ENCODE results near the gene RASA4B.
"Not testable (repeated sequence)": the region's sequence is repeated elsewhere in the genome, so short reads cannot be mapped to it uniquely, and the experiment has no call there.

The RASA4B gene

DNA sequence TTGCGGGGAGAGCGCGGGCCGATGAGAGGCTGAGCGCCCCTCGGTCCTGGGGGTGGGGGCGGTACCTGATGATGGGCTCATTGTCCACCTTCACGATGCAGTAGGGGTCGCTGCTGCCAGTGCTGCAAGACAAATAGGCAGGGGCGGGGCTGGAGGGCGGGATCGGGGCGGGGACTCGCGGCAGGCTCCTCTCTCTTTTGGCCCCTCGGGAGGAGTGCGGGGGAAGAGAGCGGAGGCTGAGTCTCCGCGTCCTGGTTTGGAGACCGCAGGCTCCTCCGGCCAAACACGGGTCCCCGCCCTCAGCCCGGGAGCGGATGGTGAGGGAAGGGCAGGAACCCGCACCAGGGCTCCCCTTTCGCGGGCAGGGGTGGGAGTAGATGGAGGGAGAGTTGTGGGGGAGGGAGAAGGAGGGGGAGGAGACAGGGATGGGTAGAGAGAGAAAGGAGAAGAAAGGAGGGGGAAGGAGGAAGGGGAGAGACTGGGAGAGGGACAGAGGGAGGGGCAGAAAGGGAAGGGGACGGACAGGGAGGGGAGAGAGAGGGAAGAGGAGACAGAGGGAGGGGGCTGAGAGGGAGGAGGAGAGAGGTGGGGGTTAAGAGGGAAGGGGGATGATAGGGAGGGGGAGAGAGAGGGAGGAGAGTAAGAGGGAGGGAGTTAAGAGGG, 5.6 kb downstream of the RASA4B start:
- DNase-seq: not testable (repeated sequence)

DNA sequence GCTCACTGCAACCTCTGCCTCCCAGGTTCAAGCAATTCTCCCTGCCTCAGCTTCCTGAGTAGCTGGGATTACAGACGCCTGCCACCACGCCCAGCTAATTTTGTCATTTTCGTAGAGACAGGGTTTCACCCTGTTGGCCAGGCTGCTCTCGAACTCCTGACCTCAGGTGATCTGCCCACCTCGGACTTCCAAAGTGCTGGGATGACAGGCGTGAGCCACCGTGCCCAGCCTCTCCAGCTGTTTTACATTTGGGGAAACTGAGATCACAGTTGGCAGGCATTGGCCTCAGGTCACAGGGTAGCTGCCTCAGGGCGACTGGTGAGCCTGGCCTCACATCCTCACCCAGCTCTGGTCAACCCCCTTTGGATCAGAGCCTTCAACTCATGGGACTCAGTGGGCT, 7.0 kb downstream of the RASA4B start:
- not testable (repeated sequence) for DNase-seq

DNA sequence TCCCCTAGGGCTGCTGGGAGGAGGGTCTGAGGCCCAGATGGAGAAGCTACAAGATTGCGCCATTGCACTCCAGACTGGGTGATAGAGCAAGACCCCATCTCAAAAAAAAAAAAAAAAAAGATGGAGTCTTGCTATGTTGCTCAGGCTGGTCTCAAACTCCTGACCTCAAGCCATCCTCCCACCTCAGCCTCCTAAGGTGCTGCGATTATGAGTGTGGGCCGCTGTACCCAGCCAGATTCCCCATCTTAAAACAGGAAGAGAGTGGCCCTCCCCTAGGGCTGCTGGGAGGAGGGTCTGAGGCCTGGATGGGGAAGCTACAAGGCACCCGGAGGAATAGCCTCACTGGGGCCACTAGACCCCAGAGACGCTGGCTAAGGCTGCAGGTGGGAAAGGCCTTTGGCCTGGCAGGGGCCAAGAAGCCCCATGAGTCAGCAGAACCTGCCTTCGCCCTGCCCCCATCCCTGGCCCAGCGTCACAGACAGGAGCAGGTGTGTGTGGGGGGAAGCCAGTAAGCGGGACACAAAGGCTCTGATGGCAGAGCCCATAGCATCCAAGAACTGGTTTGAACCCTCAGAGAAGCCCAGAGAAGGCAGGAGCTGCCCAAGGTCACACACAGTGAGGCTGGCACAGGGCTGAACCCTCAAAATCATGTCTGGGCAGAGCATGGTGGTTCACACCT, 10.0 kb downstream of the RASA4B start:
- DNase-seq: not testable (repeated sequence)

DNA sequence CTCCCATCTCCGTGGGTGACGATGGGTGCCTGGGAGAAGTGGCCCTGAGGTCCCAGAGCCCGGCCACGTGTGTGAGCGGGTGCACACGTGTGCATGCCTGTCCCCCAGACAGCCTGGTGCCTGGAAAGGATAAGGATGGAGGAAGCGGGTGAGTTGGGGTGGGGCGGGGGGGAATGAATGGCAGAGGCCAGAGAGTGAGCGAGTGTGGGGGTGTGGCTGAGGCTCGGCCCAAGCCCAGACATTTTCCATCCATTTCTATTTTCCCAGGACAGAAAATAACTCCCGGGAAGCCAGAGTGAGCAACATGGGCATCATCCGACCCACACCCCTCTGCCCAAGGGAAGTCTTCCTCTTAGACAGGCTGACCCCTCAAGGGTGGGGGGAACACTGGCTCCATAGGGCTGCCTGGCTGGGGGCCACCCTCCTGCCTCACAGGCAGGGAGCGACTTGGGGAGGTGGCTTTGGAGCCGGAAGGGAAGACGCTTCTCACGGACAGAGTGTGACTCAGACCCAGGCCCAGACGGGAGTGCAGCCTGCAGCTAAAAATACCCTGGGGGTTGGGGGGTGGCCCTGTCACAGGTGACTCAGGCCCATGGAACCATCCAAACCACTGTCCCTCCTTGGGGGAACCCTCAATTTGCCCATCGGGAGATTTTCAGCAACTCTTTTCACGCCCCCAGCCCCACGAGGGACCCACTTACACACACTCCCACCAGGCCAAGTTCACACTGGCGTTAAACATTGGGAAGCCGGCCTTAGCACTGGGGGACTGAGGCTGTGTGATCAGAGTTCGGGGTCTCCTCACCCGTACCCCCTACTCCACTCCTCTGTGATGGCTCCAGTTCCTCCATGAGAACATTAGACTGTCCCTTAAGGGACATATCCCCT, 12.0 kb downstream of the RASA4B start:
- not testable (repeated sequence) for DNase-seq

- not testable (repeated sequence) for DNase-seq
These were observed 14.4 kb downstream of the RASA4B start for GRCh38 chr7:102503141-102503540.

DNA sequence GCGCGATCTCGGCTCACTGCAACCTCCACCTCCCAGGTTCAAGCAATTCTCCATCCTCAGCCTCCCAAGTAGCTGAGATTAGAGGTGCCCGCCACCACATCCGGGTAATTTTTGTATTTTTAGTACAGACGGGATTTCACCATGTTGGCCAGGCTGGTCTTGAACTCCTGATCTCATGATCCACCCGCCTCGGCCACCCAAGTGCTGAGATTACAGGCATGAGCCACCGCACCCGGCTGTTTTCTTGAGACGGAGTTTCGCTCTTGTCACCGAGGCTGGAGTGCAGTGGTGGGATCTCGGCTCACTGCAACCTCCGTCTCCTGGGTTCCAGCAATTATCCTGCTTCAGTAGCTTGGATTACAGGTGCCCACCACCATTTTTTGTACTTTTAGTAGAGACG, 19.3 kb downstream of the RASA4B start:
- DNase-seq: not testable (repeated sequence)

DNA sequence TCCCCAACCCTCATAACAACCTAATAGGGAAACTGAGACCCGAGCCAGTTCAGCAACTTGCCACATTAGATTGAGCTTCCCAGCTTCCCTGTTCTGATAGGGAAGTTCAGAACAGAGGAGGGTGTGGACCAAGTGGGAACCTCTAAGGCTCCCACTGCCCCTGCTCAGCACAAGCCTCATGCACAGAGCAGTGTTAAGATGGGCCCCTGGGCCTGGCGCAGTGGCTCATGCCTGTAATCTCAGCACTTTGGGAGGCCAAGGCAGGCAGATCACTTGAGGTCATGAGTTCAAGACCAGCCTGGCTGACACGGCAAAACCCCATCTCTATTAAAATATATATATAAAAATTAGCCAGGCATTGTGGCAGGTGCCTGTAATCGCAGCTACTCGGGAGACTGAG, 20.3 kb downstream of the RASA4B start:
- not testable (repeated sequence) for DNase-seq

- DNase-seq: not testable (repeated sequence)
These were observed 20.7 kb downstream of the RASA4B start for GRCh38 chr7:102496861-102497260.

GRCh38 chr7:102494473-102495149, 23.0 kb downstream of the RASA4B start:
- DNase-seq: not testable (repeated sequence)

- not testable (repeated sequence) for DNase-seq
These were observed 23.6 kb downstream of the RASA4B start for GRCh38 chr7:102494026-102494425.

DNA sequence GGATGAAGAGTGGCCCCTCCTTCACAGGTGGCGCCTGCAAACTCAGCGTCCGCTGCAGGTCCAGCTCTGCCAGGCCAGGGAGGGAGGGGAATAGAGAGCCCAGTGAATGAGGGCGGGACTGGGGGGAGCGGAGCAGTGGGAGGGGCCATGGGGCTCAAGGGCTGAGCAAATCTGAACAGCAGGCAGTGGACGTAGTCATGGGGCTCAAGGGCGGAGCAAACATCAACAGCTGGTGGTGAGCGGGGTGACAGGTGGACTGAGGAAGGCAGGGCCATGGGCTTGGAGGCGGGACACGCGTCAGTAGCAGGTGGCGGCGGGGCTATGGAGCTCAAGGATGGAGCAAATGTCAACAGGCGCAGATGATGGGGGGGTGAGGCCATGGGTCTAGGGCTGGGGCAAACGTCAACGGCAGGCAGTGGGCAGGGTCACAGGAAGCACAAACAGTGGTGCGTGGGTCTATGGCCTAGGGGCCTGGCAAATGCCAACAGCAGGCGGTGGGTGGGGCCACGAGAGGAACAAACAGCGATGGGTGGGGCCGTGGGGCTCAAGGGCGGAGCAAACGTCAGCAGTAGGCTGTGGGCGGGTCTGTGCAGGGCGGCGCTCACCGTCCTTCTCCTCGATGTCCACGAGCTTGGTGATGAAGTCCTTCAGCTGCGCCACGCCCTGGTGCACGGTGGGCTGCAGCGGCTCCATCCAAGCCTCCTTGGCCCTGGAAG, 24.2 kb downstream of the RASA4B start:
- DNase-seq: not testable (repeated sequence)

- DNase-seq: not testable (repeated sequence)
These were observed 27.0 kb downstream of the RASA4B start for GRCh38 chr7:102490529-102491075.

GRCh38 chr7:102484317-102484716, 33.3 kb downstream of the RASA4B start:
- not testable (repeated sequence) for DNase-seq

- DNase-seq: not testable (repeated sequence)
These were observed 35.6 kb downstream of the RASA4B start for GRCh38 chr7:102481962-102482361.

DNA sequence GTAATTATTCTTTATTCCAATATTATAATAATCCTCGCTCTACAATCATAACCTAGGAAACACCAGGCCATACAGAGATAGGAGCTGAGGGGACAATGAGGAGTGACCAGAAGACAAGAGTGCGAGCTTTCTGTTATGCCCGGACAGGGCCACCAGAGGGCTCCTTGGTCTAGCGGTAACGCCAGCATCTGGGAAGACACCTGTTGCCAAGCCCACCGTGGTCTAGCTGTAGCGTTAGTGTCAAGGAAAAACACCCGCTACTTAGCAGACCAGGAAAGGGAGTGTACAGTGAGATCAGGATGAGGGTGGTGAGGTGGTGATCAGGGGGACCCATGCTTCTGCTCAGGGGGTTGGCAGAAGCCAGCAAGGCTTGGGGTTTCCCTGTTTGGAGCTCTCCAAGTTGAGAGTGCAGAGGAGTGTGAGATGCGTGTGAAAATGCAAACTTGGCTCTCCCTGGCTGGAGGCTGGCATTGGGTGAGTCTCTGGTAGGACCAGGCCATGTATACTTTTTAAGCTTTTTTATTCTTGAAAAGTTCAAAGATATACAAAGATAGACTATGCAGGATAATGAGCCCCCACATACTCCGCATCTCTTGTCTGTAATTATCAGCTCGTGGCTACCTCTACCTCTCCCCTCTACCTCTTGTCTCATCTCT, 37.5 kb downstream of the RASA4B start:
- not testable (repeated sequence) for DNase-seq

DNA sequence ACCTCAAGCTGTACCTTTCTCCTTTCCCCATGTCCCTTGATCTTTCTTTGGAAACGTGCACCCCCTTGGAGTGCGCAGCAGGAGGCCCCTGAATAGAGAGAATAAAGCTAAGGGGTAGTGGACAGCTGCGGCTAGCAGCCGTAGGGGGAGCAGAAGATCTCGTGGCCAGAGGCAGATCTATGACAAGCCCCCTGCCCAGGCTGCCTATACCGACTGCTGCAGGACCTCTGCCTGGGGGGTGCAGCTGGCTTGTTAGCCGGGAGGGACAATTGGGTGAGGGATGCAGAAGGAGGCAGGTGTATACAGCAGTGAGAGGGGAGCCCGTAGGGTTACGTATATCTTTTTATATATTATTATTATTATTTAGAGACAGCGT, 38.4 kb downstream of the RASA4B start:
- DNase-seq: not testable (repeated sequence)

DNA sequence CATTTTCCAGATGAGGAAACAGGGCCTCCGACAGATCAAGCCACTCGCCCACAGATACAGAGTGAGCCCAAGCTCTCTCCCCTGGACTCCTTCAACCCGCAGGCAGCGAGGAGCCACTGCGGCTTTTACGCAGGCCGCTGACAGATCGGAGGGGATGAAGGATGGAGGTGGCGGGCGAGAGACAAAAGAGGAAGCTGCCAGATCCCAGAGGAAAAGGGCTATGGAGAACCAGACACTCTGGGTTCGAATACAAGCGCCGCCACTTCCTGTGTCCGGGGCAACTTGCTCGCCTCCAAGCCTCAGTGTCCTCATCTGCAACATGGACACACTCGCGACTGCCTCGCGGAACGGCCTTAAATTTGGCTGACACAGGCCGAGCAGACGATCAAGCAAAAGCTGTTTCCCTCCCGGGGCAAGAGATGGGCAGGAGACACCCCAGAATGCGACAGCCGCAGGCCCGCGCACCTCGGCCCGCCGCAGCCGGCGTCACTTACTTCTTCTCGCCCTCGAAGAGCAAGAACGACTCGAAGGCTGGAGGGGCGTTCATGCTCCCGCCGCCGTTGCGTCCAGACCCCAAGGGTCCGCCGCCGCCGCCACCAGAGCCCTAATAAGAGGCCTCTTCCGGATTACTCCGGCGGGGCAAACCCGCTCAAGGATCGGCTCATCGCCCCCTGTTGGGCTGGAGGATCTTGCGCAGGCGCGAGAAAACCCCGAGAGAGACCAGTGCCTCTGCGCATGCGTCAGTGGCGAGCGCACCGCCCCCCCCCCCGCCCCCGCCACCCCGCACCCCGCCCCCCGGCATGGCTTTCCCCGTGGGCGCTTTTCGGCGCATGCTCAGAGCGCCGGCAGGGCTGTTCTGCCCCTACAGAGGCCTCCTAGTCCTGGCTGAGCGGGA, 39.0 kb downstream of the RASA4B start, which contains the start of gene POLR2J:
POLR2J (minus strand) TSS at position 609 of the 895 bp plus-strand sequence; CDS start at position 547, 62 bp downstream.
- not testable (repeated sequence) for DNase-seq

- DNase-seq: not testable (repeated sequence)
These were observed 42.7 kb downstream of the RASA4B start for GRCh38 chr7:102474736-102475435.

Data from amygdala (tissue), 56 donors.